Subcutaneous adipose tissue (tissue), 4 donors: Measurements from ENCODE around the gene LZTFL1. TPM values are rescaled to one million over a fixed set of nuclear protein-coding genes. Genes with fewer than 3 reads are reported as not detected.

Experiments
- total RNA-seq, 4 donors: library from RNA; depleted of rRNA; stranded (reverse); fragments of >200 nt; gene quantifications; one replicate each; pipeline ENCODE4 v1.1.0, GENCODE V29; 2016
- TF ChIP-seq, protein P1 (sequence below): fragments of 450-650 bp; IDR thresholded peaks from one replicate; pipeline ENCODE4 v1.5.1; 2016; ENCODE audit warnings: low read depth, mild to moderate bottlenecking, control low read depth, antibody characterized with exemption, moderate library complexity

Gene LZTFL1
- total RNA-seq, 4 donors from 2014 or later = 8.3 to 14.8 (median 9.2) TPM

DNA sequence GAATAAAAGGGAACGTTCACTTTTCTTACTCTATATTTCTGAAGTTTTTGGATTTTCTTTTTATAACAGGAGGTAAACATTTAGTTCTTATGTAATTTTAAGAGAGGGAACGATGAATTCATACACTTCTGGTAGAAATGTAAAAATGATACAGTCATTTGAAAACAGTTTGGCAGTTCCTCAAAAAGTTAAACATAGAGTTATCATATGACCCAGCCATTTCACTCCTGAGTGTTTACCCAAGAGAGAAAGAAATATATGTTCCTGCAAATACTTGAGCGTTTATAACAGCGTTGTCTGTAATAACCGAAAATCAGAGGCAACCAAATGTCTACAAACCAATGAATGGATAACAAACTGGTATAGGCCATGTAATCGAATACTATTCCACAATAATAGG is 23.6 kb upstream of the LZTFL1 start:
- TF ChIP-seq, protein P1, sequence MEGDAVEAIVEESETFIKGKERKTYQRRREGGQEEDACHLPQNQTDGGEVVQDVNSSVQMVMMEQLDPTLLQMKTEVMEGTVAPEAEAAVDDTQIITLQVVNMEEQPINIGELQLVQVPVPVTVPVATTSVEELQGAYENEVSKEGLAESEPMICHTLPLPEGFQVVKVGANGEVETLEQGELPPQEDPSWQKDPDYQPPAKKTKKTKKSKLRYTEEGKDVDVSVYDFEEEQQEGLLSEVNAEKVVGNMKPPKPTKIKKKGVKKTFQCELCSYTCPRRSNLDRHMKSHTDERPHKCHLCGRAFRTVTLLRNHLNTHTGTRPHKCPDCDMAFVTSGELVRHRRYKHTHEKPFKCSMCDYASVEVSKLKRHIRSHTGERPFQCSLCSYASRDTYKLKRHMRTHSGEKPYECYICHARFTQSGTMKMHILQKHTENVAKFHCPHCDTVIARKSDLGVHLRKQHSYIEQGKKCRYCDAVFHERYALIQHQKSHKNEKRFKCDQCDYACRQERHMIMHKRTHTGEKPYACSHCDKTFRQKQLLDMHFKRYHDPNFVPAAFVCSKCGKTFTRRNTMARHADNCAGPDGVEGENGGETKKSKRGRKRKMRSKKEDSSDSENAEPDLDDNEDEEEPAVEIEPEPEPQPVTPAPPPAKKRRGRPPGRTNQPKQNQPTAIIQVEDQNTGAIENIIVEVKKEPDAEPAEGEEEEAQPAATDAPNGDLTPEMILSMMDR = no peak

DNA sequence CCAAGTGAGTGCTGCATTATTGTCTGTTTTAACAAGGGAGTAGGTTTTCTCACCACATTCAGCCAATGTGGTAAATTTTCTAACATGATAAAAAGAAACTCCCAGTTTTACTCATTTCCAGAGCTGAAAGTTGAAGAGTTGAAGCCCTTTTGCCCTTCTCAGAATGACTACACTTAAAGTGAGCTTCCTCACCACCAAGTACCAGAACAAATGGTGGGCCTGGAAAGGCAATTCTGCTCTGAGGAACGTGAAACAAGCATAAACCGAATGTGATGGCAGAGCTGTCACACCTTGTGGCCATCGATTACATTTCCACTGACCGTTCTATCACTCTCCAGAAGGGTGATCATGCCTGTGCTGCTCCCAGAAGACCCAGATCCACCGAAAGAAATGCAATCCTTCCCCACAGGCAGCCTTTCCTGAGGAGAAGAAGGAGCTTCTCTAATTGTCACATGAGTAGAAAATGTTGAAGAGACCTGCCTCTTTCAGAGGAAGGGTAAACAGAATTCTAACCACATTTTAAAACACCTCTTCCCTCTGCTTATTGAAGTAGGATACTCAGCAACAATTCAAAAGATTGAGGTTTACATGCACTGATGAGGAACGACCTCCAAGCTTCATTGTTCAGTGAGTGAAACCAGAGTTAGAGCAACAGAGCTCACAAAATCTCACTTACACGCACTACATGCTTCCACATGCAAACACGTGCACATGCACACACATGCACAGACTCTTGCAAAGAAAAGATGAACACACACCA is 23.0 kb upstream of the LZTFL1 start:
- TF ChIP-seq, protein P1 = no peak

DNA sequence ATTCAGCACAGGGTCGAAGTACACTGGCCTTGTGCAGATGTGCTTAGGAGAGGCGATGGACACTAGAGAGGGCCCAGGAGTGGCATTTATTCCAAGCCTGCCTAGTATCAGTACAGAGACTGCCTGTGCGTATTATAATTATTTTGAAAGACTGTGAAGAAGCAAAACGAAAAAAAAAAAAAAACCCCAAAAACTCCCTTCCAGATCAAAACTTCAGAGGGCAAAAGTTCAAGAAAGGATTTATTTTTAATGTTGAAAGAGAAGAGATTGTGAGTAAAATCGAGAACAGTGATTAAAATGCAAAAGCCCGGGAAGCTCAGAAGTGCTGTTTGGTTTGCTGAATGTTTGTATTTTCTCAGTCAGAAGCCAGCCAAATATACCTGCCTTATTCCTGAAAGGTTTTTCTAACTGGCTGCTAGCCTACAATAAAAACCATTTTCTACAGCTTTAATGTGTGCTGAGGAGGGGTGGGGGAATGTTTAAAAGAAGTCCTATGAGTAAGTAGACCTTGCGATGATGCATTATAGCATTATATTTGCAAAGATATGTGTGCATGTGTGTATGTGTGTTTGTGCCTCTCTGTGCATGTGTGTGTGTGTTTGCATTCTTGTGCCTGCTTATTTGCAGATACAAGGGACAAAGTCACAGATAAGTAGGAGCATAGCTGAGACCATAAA is 19.3 kb upstream of the LZTFL1 start:
- TF ChIP-seq, protein P1 = no peak

DNA sequence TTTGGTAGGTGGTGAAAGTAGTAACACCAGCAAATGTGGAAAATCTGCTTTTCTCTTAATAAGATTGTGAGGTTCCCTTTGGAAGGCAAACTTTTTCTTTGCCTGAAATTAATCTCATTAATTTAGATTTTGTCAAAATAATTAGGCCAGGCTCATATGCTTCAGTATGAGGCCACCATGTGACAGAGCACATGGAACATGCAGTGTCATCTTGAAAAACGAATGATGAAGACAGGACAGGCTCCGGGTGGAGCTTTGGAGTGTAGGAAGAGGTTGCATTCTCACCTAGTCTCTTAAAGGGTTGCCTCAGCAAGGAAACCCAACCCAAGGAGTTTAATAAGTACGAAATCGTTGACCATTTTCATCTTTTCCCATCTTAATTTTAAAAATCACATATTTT is 18.6 kb upstream of the LZTFL1 start:
- TF ChIP-seq, protein P1 = no peak

DNA sequence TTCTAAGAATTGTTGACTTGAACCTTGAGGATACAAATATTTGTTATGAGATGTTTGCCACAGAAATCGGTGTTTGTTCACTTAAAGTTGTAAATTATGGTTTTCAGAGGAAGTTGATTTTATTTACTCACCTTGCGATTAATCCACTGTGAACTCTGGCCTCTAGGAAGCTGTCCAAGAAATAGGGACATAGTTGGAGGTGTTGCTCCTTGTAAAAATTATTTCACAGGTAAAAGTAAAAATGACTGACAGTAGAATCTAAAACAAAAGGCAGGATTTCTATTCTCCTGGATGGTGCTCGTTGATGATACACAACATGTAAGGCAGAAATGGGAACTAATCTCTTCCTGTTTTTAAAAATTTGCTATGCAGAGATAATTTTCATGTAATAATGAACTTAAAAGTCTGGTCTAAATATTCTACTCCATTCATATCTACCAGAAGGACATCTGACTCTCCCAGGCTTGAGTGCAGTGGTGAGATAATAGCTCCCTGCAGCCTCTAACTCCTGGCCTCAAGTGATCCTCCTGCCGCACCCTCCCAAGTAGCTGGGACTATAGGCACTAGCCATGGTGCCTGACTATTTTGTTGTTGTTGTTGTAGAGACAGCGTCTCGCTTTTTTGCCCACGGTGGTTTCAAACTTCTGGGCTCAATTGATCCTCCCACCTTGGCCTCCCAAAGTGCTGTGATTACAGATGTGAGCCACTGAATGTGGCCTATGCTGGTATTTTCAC is 17.1 kb upstream of the LZTFL1 start:
- TF ChIP-seq, protein P1 = no peak

DNA sequence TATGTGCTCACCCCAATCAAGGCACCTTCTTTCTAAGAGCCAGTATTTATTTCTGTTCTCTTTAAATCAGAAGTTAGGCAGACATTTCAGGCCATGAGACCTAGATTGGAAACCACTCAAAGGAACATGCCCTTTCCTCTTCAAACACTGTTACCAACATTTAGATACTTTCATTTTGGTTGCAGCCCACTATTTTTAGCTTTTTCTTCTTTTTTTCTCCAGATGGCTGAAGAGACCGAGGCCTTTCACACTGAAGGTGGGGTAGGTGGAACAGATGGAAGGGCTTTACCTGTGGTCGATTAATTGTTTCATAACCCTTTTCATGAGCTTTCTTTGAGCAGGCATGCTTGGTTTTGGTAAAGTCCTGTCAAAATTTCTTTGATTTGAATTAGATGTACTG is 10.9 kb upstream of the LZTFL1 start:
- TF ChIP-seq, protein P1 = no peak

DNA sequence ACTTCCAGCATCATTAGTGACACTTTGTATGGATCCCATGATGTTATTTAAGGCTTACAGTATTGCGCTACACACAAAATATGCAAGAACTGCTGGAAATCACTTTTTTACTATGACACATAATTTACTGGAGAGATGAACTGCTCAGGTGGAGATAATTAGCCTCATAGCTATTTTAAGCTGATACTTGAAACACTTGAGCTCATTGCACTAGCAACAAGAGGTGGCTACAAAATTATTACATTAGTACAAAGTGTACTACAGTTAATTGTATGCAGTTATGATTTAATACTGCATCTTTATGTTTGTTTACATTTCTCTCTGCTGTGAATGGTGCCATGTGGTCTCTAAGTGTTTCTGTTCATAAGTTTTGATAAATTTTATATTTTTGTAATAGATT is 6.5 kb upstream of the LZTFL1 start:
- TF ChIP-seq, protein P1 = no peak
